CD4-positive, alpha-beta memory T cell (primary cell): ENCODE results near the gene OPTC. TPM values are rescaled to one million over a fixed set of nuclear protein-coding genes. Genes with fewer than 3 reads are reported as not detected.
A peak's percentile ranks its signal among the peaks of the same experiment; 100 is the strongest.
"Not testable (repeated sequence)": the region's sequence is repeated elsewhere in the genome, so short reads cannot be mapped to it uniquely, and the experiment has no call there.

Source experiments
- CTCF ChIA-PET: fragments of 350-600 bp; sonication (Branson Sonifier 250); formaldehyde crosslinking; loops from one replicate; lab custom pipeline; 2021; ENCODE audit warnings: inconsistent platforms; ENCODE audit not compliant: partially characterized antibody; lab: Charles Lee
- POLR2A ChIA-PET: fragments of 350-600 bp; sonication (Branson Sonifier 250); formaldehyde crosslinking; loops from one replicate; lab custom pipeline; 2021; ENCODE audit not compliant: partially characterized antibody; lab: Charles Lee
- DNase-seq, 5 donors: peaks; one replicate each; pipeline versions ENCODE4 v3.0.0 to v3.0.0-alpha.2; 2020 to 2022; ENCODE audit warnings: mixed read lengths in 1 of 5
- H3K27ac ChIP-seq: one replicate; pipeline ENCODE4 v1.7.0; 2013; ENCODE audit warnings: low read depth, low read length
- H3K27me3 ChIP-seq: 2 replicates; pipeline ENCODE4 v1.7.0; 2013; ENCODE audit warnings: mild to moderate bottlenecking, low read length, moderate library complexity; ENCODE audit not compliant: insufficient read depth
- H3K36me3 ChIP-seq: 2 replicates; pipeline ENCODE4 v1.7.0; 2013; ENCODE audit warnings: mild to moderate bottlenecking, low read length, moderate library complexity; ENCODE audit not compliant: insufficient read depth
- H3K4me1 ChIP-seq: 2 replicates; pipeline ENCODE4 v1.7.0; 2013; ENCODE audit warnings: mild to moderate bottlenecking, low read length, moderate library complexity; ENCODE audit not compliant: insufficient read depth
- H3K4me3 ChIP-seq, 2 donors: one replicate each; pipeline ENCODE4 v1.7.0; 2013; ENCODE audit warnings: low read length in 2 of 2, mild to moderate bottlenecking in 1 of 2
- H3K9me3 ChIP-seq, 2 donors: one replicate each; pipeline ENCODE4 v1.7.0; 2013; ENCODE audit warnings: low read length in 2 of 2, control low read depth in 1 of 2; ENCODE audit not compliant: control insufficient read depth in 1 of 2
- H3K27ac Mint-ChIP-seq, 7 donors: one replicate each; pipeline ENCODE4 v1.8.0; 2020 to 2021; ENCODE audit warnings: mixed read lengths in 7 of 7, mild to moderate bottlenecking in 6 of 7, inconsistent platforms in 3 of 7, moderate library complexity in 3 of 7
- H3K27me3 Mint-ChIP-seq, 2 donors: one replicate each; pipeline ENCODE4 v1.8.0; 2020 to 2021; ENCODE audit warnings: mixed read lengths in 2 of 2
- H3K36me3 Mint-ChIP-seq, 2 donors: one replicate each; pipeline ENCODE4 v1.8.0; 2020 to 2021; ENCODE audit warnings: mixed read lengths in 2 of 2, inconsistent platforms in 1 of 2, mild to moderate bottlenecking in 1 of 2
- H3K4me1 Mint-ChIP-seq, 4 donors: one replicate each; pipeline ENCODE4 v1.8.0; 2020 to 2021; ENCODE audit warnings: mixed read lengths in 4 of 4, mild to moderate bottlenecking in 1 of 4
- H3K4me3 Mint-ChIP-seq, 8 donors: one replicate each; pipeline ENCODE4 v1.8.0; 2020 to 2021; ENCODE audit warnings: mixed read lengths in 8 of 8, mild to moderate bottlenecking in 7 of 8, moderate library complexity in 6 of 8, inconsistent platforms in 3 of 8
- H3K9me3 Mint-ChIP-seq, 8 donors: one replicate each; pipeline ENCODE4 v1.8.0; 2020 to 2021; ENCODE audit warnings: mixed read lengths in 8 of 8, mild to moderate bottlenecking in 5 of 8, inconsistent platforms in 3 of 8, moderate library complexity in 1 of 8
- intact Hi-C: fragments of 100-400 bp; cut with micrococcal nuclease; formaldehyde crosslinking; loops from one replicate; pipeline ENCODE4 v1.15.1; 2023
- polyA plus RNA-seq, 2 donors: library from polyadenylated mRNA; unstranded; fragments of 300-500 nt; fragmentation: Illumina TruSeq; gene quantifications; one replicate each; pipeline ENCODE4 v1.2.3, GENCODE V29; 2021
- total RNA-seq, 2 experiments: library from RNA; stranded (reverse); gene quantifications; one replicate each; pipeline ENCODE4 v1.2.3, GENCODE V29; 2021

OPTC gene
- total and polyA plus RNA-seq, 4 experiments from 2014 or later, result not detected

DNA sequence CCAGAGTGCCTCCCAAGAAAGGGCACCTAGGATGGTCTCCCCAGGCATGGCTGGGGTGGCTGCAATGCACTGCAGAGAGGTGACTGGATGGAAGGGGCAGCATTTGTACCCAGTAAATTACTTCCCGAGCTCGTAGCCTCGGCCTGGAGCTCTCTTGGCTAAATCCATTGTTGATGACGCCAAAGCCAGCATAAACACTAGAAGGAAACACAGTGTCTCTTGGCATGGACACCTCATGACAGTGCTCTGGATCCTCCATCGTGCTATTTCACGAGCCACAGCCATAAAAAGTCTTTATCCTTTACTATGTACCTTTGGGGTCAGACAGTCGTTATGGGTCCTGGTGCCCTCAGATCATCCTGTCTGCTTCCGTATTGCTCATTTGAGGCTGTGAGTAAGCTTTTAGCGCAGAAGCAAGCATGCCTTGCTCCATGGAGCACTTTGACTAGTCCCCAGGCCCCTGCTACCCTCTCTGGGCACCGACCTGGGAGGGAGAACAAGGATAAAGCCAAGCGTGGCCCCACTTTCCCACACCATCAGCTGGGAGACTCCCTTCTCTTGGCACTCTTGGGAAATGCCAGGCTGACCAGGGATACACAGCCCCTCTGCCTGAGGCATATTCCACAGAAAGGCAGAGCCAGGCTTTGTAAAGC, 28.7 kb upstream of the OPTC start:
- CTCF ChIA-PET, result interaction anchor here (1.5 kb wide), 1 partner anchor 198 kb away, joined by 5 read pairs; no protein-coding TSS in a partner anchor
- Mint-ChIP-seq H3K4me1 (no peaks in the 10 kb centered on the region), H3K36me3 (no peaks in the 10 kb centered on the region), H3K27ac (no peak overlapping the region), H3K4me3 (no peak overlapping the region), H3K9me3 (no peaks in the 10 kb centered on the region), H3K27me3 (peaks cover 18 to 32% of the 10 kb centered on the region in 2 donors)
- H3K27ac ChIP-seq, result no peak overlapping the region
- intact Hi-C loops, result no loop called here
- H3K4me3 ChIP-seq, result no peak overlapping the region
- no peaks in the 10 kb centered on the region for H3K36me3 ChIP-seq
- no peaks in the 10 kb centered on the region for H3K4me1 ChIP-seq
- H3K9me3 ChIP-seq, result no peaks in the 10 kb centered on the region
- no peak for DNase-seq
- H3K27me3 ChIP-seq, result peaks cover 4% of the 10 kb centered on the region
- POLR2A ChIA-PET, result no interaction called here

DNA sequence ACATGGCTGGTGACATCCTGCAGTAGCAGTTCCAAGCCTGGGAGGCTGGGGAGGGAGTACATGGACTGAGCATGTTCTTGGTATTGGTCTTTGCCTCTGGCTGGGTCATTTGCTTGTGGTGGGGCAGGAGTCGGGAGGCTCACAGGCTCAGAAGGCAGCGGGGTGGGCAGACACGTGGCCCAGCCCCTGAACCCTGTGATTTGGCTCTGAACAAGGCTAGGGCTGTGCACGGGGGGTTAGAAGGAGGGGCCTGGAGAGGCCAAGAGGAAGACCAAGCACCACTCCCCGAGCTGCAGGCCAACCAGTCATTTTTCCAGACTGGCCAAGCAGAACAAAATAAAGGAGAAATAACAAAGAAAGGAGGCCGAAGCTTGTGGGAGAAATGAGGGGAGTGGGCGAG, 28.0 kb upstream of the OPTC start:
- ChIA-PET POLR2A (no interaction called here), CTCF (interaction anchor here (1.2 to 1.5 kb wide), 2 partner anchors 18 to 199 kb away, joined by 3 to 5 read pairs; no protein-coding TSS in a partner anchor)
- no peak for DNase-seq
- peaks cover 4% of the 10 kb centered on the region for H3K27me3 ChIP-seq
- H3K27ac ChIP-seq, result no peak overlapping the region
- H3K36me3 Mint-ChIP-seq, result no peaks in the 10 kb centered on the region
- no peak overlapping the region for H3K4me3 ChIP-seq
- no peak overlapping the region for H3K4me3 Mint-ChIP-seq
- no peaks in the 10 kb centered on the region for H3K9me3 Mint-ChIP-seq
- H3K27ac Mint-ChIP-seq, result peak overlapping the region in 1 of 7 donors; percentile 11
- H3K36me3 ChIP-seq, result no peaks in the 10 kb centered on the region
- H3K27me3 Mint-ChIP-seq, result peaks cover 17 to 29% of the 10 kb centered on the region in 2 donors
- no peaks in the 10 kb centered on the region for H3K4me1 ChIP-seq
- intact Hi-C loops, result no loop called here
- H3K9me3 ChIP-seq, result no peaks in the 10 kb centered on the region
- H3K4me1 Mint-ChIP-seq, result no peaks in the 10 kb centered on the region

DNA sequence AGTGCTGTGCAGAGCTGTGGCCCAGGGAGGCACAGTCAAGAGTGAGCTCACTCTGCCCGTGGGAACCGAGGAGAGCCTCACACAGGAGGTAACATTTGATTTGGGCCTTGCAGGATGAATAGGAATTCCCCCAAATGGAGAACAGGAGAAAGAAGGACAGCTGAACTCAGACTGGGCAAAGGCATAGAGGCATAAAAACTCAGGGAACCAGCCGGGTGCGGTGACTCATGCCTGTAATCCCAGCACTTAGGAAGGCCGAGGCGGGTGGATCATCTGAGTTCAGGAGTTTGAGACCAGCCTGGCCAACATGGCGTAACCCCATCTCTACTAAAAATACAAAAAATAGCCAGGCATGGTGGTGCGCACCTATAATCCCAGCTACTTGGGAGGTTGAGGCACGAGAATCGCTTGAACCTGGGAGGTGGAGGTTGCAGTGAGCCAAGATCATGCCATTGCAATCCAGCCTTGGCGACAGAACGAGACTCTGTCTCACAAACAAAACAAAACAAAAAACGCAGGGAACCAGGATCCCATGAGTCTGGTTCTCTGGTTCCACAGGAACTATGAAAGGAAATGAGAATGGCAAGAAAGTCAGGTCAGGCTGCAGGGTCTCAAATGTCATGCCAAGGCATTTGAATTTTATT, 26.9 kb upstream of the OPTC start:
- H3K27me3 Mint-ChIP-seq, result peaks cover 11 to 23% of the 10 kb centered on the region in 2 donors
- H3K9me3 ChIP-seq, H3K27ac Mint-ChIP-seq, H3K36me3 ChIP-seq, H3K4me1 ChIP-seq, H3K36me3 Mint-ChIP-seq, H3K27ac ChIP-seq, intact Hi-C loops, DNase-seq, H3K4me1 Mint-ChIP-seq, H3K4me3 ChIP-seq, H3K9me3 Mint-ChIP-seq, H3K27me3 ChIP-seq, H3K4me3 Mint-ChIP-seq: not testable (repeated sequence)
- ChIA-PET POLR2A (interaction anchor here (0.6 kb wide), 1 partner anchor 215 kb away, joined by 3 read pairs; no protein-coding TSS in a partner anchor), CTCF (interaction anchor here (0.8 to 1.2 kb wide), 2 partner anchors 17 to 41 kb away, joined by 3 read pairs; no protein-coding TSS in a partner anchor)

DNA sequence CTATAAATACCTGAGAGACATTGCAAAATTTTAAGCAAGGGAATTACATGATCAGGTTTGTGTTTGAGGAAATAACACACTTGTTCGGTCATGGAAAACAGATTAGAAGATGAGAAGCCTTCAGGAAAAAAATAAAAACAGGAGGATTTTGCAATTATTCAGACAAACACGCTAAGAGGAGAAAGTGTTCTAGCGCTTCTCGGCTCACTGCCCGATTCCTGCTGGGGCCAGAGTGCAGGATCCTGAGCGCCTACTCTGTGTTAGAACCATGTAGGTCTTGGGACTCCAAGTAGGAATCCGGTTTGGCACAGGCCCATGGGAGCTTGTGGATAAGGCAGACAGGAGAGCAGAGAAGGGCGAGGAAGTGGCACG, 26.4 kb upstream of the OPTC start:
- no peaks in the 10 kb centered on the region for H3K9me3 ChIP-seq
- H3K4me1 Mint-ChIP-seq, result no peaks in the 10 kb centered on the region
- H3K9me3 Mint-ChIP-seq, result no peaks in the 10 kb centered on the region
- no peak overlapping the region for H3K27ac Mint-ChIP-seq
- ChIA-PET POLR2A (no interaction called here), CTCF (no interaction called here)
- peaks cover 4% of the 10 kb centered on the region for H3K27me3 ChIP-seq
- no peaks in the 10 kb centered on the region for H3K4me1 ChIP-seq
- H3K27me3 Mint-ChIP-seq, result peaks cover 11 to 25% of the 10 kb centered on the region in 2 donors
- no peaks in the 10 kb centered on the region for H3K36me3 Mint-ChIP-seq
- H3K27ac ChIP-seq, result no peak overlapping the region
- no peak overlapping the region for H3K4me3 ChIP-seq
- DNase-seq, result no peak
- no peak overlapping the region for H3K4me3 Mint-ChIP-seq
- intact Hi-C loops, result no loop called here
- no peaks in the 10 kb centered on the region for H3K36me3 ChIP-seq

DNA sequence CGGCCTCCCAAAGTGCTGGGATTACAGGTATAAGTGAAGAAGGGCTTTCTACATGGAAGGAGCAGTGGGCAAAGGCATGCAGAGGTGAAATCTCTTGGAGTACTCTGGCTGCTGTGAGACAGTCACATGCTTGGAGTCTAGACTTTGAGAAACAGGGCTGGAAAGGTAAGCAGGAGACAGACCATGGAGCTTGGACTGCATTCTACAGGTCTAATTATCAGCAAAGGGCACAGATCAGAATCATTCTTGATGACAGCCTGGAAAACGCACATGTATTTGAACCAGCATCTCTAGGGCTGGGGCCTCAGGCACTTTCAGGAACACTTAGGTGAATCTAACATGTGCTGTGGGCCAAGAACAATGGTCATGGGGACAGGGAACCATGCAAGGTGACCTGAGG, 25.6 kb upstream of the OPTC start:
- Mint-ChIP-seq H3K9me3 (no peaks in the 10 kb centered on the region), H3K4me1 (no peaks in the 10 kb centered on the region), H3K27me3 (peaks cover 7 to 24% of the 10 kb centered on the region in 2 donors), H3K27ac (no peak overlapping the region), H3K4me3 (no peak overlapping the region), H3K36me3 (no peaks in the 10 kb centered on the region)
- ChIA-PET POLR2A (no interaction called here), CTCF (interaction anchor here (1.2 kb wide), 1 partner anchor 201 kb away, joined by 4 read pairs; no protein-coding TSS in a partner anchor)
- no peaks in the 10 kb centered on the region for H3K36me3 ChIP-seq
- DNase-seq, result no peak
- no peak overlapping the region for H3K4me3 ChIP-seq
- intact Hi-C loops, result no loop called here
- H3K27me3 ChIP-seq, result peaks cover 4% of the 10 kb centered on the region
- H3K4me1 ChIP-seq, result no peaks in the 10 kb centered on the region
- no peak overlapping the region for H3K27ac ChIP-seq
- H3K9me3 ChIP-seq, result no peaks in the 10 kb centered on the region

DNA sequence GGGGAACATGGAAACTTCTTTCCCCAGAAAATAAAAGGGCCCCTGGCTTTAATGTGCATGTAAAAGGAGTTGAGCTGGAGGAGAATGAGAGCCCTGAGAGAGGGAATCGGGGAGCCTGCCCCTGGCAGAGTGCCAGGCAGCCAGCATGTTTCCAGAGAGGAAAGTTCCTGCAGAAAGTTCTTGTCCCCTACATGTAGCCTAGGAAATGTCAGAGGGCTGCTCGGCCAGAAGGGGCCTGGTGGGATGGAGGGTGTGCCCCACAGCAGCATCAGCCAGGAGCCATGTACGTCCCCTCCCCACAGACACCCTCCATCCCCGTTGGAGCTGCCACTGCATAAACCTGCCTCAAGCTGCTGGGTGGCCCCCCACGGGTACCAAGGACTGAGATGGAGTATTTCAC, 23.7 kb upstream of the OPTC start:
- H3K9me3 Mint-ChIP-seq, result no peaks in the 10 kb centered on the region
- no peak for DNase-seq
- Histone ChIP-seq H3K4me3 (no peak overlapping the region), H3K36me3 (no peaks in the 10 kb centered on the region), H3K27ac (no peak overlapping the region), H3K27me3 (no peaks in the 10 kb centered on the region), H3K4me1 (no peaks in the 10 kb centered on the region), H3K9me3 (no peaks in the 10 kb centered on the region)
- no peak overlapping the region for H3K4me3 Mint-ChIP-seq
- intact Hi-C loops, result no loop called here
- H3K36me3 Mint-ChIP-seq, result no peaks in the 10 kb centered on the region
- H3K4me1 Mint-ChIP-seq, result no peaks in the 10 kb centered on the region
- H3K27ac Mint-ChIP-seq, result no peak overlapping the region
- peaks cover 7 to 36% of the 10 kb centered on the region in 2 donors for H3K27me3 Mint-ChIP-seq
- ChIA-PET POLR2A (no interaction called here), CTCF (no interaction called here)

DNA sequence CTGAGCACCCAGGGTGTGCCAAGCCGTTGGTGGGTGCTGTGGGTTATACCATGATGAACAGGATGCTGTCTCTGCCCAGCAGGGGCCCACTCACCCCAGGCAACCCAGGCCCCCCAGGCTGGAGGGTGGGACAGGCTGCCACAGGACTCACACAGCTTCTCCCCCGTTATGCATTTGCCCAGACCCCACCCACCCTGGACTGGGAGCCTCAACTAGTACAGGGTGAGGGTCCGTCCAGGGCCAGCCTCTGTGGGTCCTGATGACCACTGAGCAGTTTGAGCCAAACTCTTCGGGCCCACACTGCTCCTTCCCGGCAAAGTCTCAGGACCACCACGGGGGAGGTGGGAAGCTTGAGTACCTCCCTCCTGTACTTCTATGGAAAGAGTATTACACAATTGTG, 22.1 kb upstream of the OPTC start:
- no peaks in the 10 kb centered on the region for H3K4me1 ChIP-seq
- intact Hi-C loops, result no loop called here
- no peak overlapping the region for H3K27ac Mint-ChIP-seq
- H3K9me3 Mint-ChIP-seq, result no peaks in the 10 kb centered on the region
- no peak overlapping the region for H3K27ac ChIP-seq
- H3K27me3 ChIP-seq, result peaks cover 6% of the 10 kb centered on the region
- H3K4me3 ChIP-seq, result no peak overlapping the region
- DNase-seq, result no peak
- no peak overlapping the region for H3K4me3 Mint-ChIP-seq
- POLR2A ChIA-PET, result no interaction called here
- H3K36me3 Mint-ChIP-seq, result no peaks in the 10 kb centered on the region
- H3K4me1 Mint-ChIP-seq, result no peaks in the 10 kb centered on the region
- H3K9me3 ChIP-seq, result no peaks in the 10 kb centered on the region
- peaks cover 13 to 36% of the 10 kb centered on the region in 2 donors for H3K27me3 Mint-ChIP-seq
- no peaks in the 10 kb centered on the region for H3K36me3 ChIP-seq
- CTCF ChIA-PET, result interaction anchor here (0.9 kb wide), 1 partner anchor 32 kb away, joined by 3 read pairs; no protein-coding TSS in a partner anchor
